HCT116 (cell line): ENCODE results near the gene PDLIM5.

ENCODE experiments used
- ATF3 ChIP-seq: IDR thresholded peaks from 2 replicates; pipeline ENCODE4 v1.6.1; 2012
- CBX3 ChIP-seq: IDR thresholded peaks from 2 replicates; pipeline ENCODE4 v1.6.1; 2012; ENCODE audit warnings: low read depth
- CEBPB ChIP-seq: IDR thresholded peaks from 2 replicates; pipeline ENCODE4 v1.6.1; 2012; ENCODE audit warnings: low read depth
- CTCF ChIP-seq, 3 experiments: fragments of 200-600 bp in 1 of 3; sonication (generic) in 1 of 3; IDR thresholded peaks in 2 of 3; conservative IDR thresholded peaks in 1 of 3; 2 replicates each; pipeline ENCODE4 v1.5.1; 2012 to 2017; ENCODE audit warnings: low read depth in 2 of 3, low read length in 2 of 3, antibody characterized with exemption in 1 of 3, borderline replicate concordance in 1 of 3, control low read depth in 1 of 3, mild to moderate bottlenecking in 1 of 3, mixed read lengths in 1 of 3, mixed run types in 1 of 3, moderate library complexity in 1 of 3; ENCODE audit not compliant: insufficient read depth in 1 of 3
- ELF1 ChIP-seq: IDR thresholded peaks from 2 replicates; pipeline ENCODE4 v1.6.1; 2012; ENCODE audit warnings: low read depth, borderline replicate concordance
- JUND ChIP-seq: IDR thresholded peaks from 2 replicates; pipeline ENCODE4 v1.6.1; 2012
- MAX ChIP-seq: IDR thresholded peaks from 2 replicates; pipeline ENCODE4 v1.6.1; 2012
- POLR2AphosphoS5 ChIP-seq: IDR thresholded peaks from 2 replicates; pipeline ENCODE4 v1.6.1; 2011; ENCODE audit warnings: mild to moderate bottlenecking, low read depth, low read length, moderate library complexity
- SIN3A ChIP-seq: IDR thresholded peaks from 2 replicates; pipeline ENCODE4 v1.6.1; 2012; ENCODE audit warnings: low read depth
- SP1 ChIP-seq: IDR thresholded peaks from 2 replicates; pipeline ENCODE4 v1.6.1; 2012; ENCODE audit warnings: low read depth
- ZNF274 ChIP-seq: fragments of 200-500 bp; sonication (Bioruptor generic); IDR thresholded peaks from 2 replicates; pipeline ENCODE4 v1.6.1; 2014; ENCODE audit warnings: mild to moderate bottlenecking, low read depth, low read length, inconsistent platforms
- TF ChIP-seq, protein P1 (sequence below): IDR thresholded peaks from 2 replicates; pipeline ENCODE4 v1.6.1; 2011; ENCODE audit warnings: mild to moderate bottlenecking, low read length, moderate library complexity; ENCODE audit not compliant: insufficient replicate concordance; ENCODE audit errors: extremely low read depth

GRCh38 chr4:94595013-94595412, 143.3 kb downstream of the PDLIM5 start:
- TF ChIP-seq CTCF (IDR thresholded peaks at IDR 0.05 in 2 of 3, conservative IDR thresholded peaks at IDR 0.05 in 1 of 3; ENCODE audit: borderline replicate concordance in 1 of 3, insufficient read depth in 1 of 3, low read depth in 2 of 3, low read length in 2 of 3): no peak
- TF ChIP-seq, protein P1, sequence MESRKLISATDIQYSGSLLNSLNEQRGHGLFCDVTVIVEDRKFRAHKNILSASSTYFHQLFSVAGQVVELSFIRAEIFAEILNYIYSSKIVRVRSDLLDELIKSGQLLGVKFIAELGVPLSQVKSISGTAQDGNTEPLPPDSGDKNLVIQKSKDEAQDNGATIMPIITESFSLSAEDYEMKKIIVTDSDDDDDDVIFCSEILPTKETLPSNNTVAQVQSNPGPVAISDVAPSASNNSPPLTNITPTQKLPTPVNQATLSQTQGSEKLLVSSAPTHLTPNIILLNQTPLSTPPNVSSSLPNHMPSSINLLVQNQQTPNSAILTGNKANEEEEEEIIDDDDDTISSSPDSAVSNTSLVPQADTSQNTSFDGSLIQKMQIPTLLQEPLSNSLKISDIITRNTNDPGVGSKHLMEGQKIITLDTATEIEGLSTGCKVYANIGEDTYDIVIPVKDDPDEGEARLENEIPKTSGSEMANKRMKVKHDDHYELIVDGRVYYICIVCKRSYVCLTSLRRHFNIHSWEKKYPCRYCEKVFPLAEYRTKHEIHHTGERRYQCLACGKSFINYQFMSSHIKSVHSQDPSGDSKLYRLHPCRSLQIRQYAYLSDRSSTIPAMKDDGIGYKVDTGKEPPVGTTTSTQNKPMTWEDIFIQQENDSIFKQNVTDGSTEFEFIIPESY: no peak
- TF ChIP-seq CEBPB: no peak
- TF ChIP-seq ELF1: no peak
- no peak for TF ChIP-seq ZNF274
- TF ChIP-seq JUND: no peak
- TF ChIP-seq SIN3A: no peak
- TF ChIP-seq SP1: no peak
- no peak for TF ChIP-seq CBX3
- no peak for TF ChIP-seq MAX
- TF ChIP-seq POLR2AphosphoS5: no peak
- TF ChIP-seq ATF3: no peak
